ENCODE data around the gene CRHBP.
"Not testable (repeated sequence)": the region's sequence is repeated elsewhere in the genome, so short reads cannot be mapped to it uniquely, and the experiment has no call there.

Gene CRHBP

DNA sequence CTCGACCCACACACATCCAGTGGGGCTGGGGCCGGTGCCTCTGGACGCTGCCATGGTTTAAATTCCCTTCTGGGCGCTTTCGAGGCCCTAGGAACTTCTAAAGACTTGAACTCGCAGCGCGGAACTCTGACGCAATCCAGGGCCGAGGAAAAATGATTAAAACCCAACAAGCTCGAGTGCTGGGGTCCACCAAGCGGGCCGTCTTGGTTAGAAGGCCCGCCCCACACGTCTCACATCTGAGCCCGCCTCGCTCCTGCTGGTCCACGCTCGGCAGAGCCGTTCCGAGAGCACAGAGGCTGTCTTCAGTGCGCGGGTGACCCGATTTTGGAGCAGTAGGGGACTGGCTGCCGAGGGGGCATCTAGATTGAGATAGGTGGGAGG is 1.5 kb downstream of the CRHBP start:
- DNase-seq (ENCODE audit: low read depth) = no peak
- peak overlapping the region; percentile 40 for H3K4me3 ChIP-seq (ENCODE audit: low read depth, low read length)

DNA sequence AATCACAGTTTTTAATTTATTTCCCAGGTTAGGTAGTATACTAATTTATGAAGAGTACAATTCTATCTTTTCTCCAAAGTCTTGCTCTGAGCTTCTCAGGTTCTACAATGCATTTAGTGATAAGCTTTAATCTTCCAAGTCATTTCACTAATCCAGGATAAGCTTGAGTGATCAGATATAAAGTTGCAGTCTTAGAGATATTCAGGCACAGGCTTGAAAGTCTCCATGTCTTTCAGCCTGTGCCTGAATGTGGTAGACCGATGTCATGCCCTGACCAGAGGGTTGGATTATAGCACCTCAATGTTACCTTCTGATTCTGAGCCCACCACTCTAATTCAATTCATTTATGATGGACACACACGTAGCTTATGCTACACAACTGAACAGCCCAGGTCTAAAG is 3.2 kb downstream of the CRHBP start:
- DNase-seq (ENCODE audit: low read depth) = no peak
- no peak overlapping the region for H3K4me3 ChIP-seq (ENCODE audit: low read depth, low read length)

DNA sequence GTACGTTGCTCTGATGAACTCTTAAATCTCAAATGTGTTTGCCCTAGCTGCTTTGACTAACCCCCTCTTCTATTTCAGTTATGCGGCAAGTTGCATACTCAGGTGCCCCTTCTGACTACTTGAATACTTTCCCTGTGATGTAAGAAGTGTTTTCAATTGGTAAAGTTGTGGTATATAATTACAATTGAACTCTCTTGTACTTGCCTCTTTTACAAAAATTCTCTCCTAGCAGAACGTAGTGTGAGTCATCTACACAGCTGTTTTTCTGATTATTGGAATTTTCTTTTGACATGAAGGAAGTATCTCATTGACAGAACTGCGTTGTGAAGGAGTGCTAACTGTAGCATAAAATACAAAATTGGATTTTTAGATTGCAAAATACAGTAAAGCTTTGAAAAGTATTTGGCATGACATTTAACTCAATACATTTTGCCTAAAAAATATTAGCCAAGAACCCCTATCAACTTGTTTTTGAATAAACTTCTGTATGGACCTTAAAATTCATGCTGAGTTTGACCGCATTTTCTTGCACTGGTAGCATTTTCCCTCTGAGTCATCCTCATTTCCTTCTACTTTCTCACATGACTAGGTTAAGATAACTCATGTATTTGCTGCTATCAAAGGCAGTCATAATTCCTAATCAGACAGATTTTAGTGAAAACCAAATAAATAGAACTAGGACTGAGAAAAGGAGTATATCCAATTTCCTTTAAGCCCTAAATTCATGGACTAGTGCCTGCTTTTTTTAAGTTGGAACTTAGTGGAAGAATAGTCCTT is 6.3 kb downstream of the CRHBP start:
- DNase-seq (ENCODE audit: low read depth) = no peak
- no peak overlapping the region for H3K4me3 ChIP-seq (ENCODE audit: low read depth, low read length)

GRCh38 chr5:76960004-76960625 is 7.3 kb downstream of the CRHBP start:
- no peak overlapping the region for H3K4me3 ChIP-seq (ENCODE audit: low read depth, low read length)
- peak; percentile 19 for DNase-seq (ENCODE audit: low read depth)

DNA sequence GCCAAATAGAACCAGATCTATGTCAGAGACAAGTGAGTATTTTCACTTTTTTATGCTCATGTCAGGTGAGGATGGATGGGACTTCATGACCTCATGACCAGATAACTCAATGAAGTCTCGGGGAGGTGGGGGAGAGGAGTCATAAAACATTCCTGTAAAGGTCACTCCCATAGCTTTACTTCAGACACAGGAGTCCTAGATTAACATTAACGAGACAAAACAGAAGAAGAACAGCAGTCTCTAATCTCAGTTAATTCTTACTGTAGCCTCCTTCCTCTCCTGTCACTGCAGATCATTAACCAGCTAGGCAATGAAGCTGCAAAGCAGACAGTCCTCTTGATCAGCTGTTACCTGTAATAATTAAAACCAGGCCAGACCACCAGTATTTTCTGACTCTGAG is 11.2 kb downstream of the CRHBP start:
- no peak overlapping the region for H3K4me3 ChIP-seq (ENCODE audit: low read depth, low read length)
- DNase-seq (ENCODE audit: low read depth) = no peak

GRCh38 chr5:76971511-76971910 is 18.7 kb downstream of the CRHBP start:
- no peak overlapping the region for H3K4me3 ChIP-seq (ENCODE audit: low read depth, low read length)

DNA sequence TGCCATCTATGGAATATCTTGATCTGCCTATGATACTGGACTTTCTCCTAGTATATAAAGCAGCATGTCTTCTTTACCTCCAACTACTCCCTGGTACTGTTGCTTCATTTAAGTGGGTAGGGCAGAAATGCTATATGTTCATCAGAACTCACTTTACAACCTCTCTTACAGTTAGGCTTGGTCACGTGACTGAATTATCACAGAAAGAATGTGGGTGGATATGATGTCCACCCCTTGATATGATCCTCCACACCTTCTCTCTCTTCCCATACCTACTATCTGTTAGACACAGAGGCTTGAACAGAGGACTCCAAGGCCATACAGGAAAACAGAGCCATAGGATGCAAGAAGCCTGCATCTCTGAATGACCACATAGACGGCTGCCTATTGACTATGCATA is 19.8 kb downstream of the CRHBP start:
- no peak for DNase-seq (ENCODE audit: low read depth)
- no peak overlapping the region for H3K4me3 ChIP-seq (ENCODE audit: low read depth, low read length)

More at GRCh38 chr5:76971511-76971910, 18.7 kb downstream of the CRHBP start:
- DNase-seq (ENCODE audit: low read depth) = no peak

DNA sequence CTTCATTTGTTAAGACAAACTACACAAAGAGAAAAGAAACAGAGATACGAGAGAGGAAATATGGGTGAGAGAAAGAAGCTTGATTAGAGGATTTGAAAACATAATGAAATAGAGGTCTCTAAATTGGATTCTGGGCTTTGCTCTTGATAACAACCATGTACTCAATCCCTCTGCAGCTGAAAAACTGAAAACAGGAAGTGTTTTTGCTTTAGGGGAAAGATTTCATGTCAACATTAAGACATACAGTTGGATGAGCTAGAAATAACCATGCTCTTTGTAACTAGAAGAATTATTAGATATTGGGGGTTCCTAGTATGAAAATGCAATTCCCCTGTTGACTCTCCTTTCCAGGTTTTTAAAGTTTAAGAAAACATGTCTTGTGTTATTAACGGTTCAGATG is 21.9 kb downstream of the CRHBP start:
- DNase-seq (ENCODE audit: low read depth) = no peak
- H3K4me3 ChIP-seq (ENCODE audit: low read depth, low read length) = no peak overlapping the region

GRCh38 chr5:76978869-76979268 is 26.0 kb downstream of the CRHBP start:
- no peak for DNase-seq (ENCODE audit: low read depth)
- no peak overlapping the region for H3K4me3 ChIP-seq (ENCODE audit: low read depth, low read length)

- DNase-seq (ENCODE audit: low read depth) = no peak
These were observed 27.8 kb downstream of the CRHBP start for GRCh38 chr5:76980518-76981144.

DNA sequence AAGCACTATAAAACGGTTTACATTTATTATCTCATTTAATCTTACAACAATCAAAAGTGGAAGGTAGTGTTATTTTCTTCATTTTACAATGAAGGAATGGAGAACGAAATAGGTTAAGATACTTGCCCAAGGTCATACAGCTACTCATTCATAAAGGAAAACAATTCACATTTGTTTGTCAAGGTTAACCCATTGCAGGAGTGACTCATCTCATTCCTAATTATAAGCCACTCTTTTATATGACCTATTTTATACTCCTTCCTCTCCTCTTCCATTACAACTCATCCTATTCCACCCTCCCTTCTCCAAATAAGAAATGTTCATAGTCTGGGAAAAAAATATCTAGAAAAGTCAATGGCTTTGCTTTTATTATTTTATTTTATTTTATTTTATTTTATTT is 29.6 kb downstream of the CRHBP start:
- no peak overlapping the region for H3K4me3 ChIP-seq (ENCODE audit: low read depth, low read length)
- no peak for DNase-seq (ENCODE audit: low read depth)

More at GRCh38 chr5:76980518-76981144, 27.8 kb downstream of the CRHBP start:
- H3K4me3 ChIP-seq (ENCODE audit: low read depth, low read length) = no peak overlapping the region

DNA sequence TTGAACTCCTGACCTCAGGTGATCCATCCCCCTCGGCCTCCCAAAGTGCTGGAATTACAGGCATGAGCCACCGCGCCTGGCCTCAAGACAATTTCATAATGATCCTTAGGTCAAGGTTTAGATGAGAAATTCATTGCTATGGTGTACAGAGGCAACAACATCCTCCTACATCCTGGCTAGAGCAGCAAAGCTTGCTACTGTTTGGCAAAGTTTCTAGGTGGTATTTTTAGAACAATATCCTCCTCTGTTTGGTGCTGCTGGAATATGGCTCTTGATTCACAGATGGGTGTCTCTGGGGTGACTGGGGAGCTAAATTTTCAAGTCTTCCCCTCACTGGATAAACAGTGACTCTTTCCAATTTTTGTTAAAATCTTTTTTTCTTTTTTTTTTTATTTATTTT is 30.6 kb downstream of the CRHBP start:
- H3K4me3 ChIP-seq (ENCODE audit: low read depth, low read length) = no peak overlapping the region

DNA sequence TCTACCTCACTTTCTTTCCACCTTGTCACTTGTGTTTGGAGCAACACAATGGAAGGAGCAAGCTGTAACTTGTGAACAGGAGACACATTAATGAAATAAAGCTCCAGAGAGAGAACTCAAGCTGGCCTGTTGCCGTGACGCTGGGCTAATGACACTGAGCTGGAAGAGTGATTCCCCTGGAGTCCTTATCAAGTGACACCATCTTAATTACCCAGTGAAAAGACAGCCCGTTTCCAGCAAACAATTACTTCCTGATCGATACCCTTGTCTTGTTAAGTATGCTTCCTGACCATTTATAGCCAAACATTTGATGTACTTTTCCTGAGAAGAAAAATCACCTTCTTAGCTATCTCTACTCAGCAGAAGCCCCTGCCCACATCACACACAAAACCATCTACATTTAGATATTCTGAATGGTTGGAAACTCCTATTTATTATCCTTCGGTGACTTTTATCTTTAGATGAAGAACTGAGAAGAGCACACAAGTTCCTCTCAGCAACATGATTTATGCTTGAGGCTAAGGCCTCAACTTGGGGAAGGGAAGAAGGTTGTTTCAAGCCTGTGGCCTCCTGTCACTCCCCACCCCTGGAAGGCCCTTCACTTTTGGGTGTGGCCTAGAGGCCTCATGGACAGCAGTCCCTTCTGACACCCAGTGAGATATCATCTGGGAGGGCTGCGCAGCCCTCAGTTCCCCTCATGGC is 34.1 kb downstream of the CRHBP start:
- H3K4me3 ChIP-seq (ENCODE audit: low read depth, low read length) = no peak overlapping the region
- no peak for DNase-seq (ENCODE audit: low read depth)

More for the DNA sequence above, 30.6 kb downstream of the CRHBP start:
- DNase-seq (ENCODE audit: low read depth) = no peak

DNA sequence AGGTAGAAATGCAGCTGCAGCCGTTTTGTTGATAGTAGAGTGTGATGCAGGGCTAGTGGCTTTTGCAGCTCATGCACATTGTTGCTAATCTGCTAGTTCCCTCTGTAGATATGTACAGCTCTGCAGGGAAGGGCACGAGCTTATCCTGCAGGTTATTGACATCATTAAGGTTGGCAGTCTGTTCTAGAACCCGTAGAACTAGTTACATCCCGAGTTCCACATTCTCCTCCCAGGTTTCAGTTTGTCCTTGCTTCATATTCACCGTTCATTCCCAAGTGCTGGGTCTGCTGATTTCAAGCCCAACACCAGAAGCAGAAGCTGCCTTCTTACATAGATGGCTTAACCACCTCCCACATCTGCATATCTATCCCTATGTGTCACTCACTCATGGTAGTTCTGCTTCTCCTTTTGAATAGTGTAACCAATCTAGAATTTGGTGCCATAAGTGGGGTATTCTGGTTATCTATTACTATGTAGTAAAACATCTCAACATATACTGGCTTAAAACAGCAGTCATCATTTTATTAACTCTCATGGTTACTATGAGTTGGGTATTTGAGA is 38.1 kb downstream of the CRHBP start:
- no peak overlapping the region for H3K4me3 ChIP-seq (ENCODE audit: low read depth, low read length)
- no peak for DNase-seq (ENCODE audit: low read depth)

DNA sequence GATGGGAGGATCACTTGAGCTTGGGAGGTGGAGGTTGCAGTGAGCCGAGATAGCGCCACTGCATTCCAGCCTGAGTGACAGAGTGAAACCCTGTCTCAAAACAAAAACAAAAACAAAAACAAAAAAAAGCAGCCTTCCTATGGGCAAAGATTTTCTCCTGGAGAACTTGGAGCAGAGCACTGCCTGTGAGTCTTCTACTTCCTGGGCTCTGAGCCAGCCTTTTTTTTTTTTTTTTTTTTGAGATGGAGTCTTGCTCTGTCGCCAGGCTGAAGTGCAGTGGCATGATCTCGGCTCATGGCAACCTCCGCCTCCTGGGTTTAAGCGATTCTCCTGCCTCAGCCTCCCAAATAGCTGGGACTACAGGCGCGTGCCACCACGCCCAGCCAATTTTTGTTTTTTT is 40.6 kb downstream of the CRHBP start:
- H3K4me3 ChIP-seq (ENCODE audit: low read depth, low read length); DNase-seq (ENCODE audit: low read depth): not testable (repeated sequence)

GRCh38 chr5:76994337-76994736 is 41.5 kb downstream of the CRHBP start:
- no peak overlapping the region for H3K4me3 ChIP-seq (ENCODE audit: low read depth, low read length)
- no peak for DNase-seq (ENCODE audit: low read depth)

- DNase-seq (ENCODE audit: low read depth); H3K4me3 ChIP-seq (ENCODE audit: low read depth, low read length): not testable (repeated sequence)
These were observed 45.4 kb downstream of the CRHBP start for GRCh38 chr5:76998251-76998650.

- peak; percentile 19 for DNase-seq (ENCODE audit: low read depth)
- no peak overlapping the region for H3K4me3 ChIP-seq (ENCODE audit: low read depth, low read length)
These were observed 46.6 kb downstream of the CRHBP start for GRCh38 chr5:76999451-76999850.

DNA sequence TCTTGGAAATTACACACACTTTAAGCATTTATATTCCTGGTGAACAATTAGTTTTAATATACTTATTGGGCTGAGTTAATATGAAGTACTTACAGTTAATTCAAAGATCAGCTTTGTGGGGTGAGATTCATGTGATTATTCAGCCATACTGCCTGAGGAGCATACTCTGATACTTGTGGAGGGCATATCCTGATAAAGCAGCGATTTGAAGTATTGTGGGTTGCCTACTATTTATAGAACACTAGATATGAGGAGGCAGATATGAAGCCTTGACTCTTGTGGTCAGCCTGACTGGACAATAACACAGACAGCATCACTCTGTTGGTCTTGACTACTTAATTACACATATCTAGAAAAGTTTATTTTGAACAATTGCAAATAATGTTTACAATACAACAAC is 50.4 kb downstream of the CRHBP start:
- H3K4me3 ChIP-seq (ENCODE audit: low read depth, low read length) = no peak overlapping the region
- no peak for DNase-seq (ENCODE audit: low read depth)

- no peak for DNase-seq (ENCODE audit: low read depth)
- H3K4me3 ChIP-seq (ENCODE audit: low read depth, low read length) = no peak overlapping the region
These were observed 53.3 kb downstream of the CRHBP start for GRCh38 chr5:77006124-77006523.
